NCI-H2107 (cell line): ENCODE data around the gene DTNB.
"Not testable (repeated sequence)": the region's sequence is repeated elsewhere in the genome, so short reads cannot be mapped to it uniquely, and the experiment has no call there.

Experiments used
- DNase-seq: peaks from one replicate; lab custom pipeline; 2025; lab: John Stamatoyannopoulos, UW

DTNB gene

DNA sequence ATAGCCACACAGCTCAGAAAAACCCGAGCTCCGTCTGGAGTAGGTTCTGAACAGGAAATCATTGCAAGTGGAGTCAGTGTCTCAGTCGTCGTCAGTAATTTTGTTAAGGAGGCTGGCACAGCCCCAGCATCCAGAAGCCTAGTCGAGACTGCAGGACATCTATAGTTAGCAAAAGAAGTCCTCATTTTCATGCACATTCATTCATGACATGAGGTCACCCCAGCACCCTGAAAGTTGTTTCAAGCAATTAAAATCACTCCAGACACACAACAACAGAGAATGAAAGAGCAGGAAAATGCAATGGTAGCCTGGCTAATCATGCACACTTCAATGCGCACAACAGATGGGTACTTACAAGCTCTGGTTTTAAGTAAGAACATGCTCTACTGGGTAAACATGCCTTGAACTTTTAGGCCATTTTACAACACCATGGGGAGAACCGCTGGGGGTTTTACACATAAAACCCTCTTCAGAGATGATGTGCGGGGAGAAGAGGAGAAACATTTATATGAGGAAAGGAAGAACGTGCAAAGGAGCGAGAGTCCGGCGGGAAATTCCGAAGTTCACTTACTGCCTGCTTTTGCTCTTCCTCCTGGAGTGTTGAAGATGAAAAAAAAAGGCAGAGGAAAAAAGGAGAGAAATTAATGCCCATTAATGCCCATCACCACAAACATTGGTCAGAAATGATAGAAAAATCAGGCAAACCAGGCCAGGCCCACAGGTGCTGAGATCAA is 254.3 kb downstream of the DTNB start:
- DNase-seq: no peak

DNA sequence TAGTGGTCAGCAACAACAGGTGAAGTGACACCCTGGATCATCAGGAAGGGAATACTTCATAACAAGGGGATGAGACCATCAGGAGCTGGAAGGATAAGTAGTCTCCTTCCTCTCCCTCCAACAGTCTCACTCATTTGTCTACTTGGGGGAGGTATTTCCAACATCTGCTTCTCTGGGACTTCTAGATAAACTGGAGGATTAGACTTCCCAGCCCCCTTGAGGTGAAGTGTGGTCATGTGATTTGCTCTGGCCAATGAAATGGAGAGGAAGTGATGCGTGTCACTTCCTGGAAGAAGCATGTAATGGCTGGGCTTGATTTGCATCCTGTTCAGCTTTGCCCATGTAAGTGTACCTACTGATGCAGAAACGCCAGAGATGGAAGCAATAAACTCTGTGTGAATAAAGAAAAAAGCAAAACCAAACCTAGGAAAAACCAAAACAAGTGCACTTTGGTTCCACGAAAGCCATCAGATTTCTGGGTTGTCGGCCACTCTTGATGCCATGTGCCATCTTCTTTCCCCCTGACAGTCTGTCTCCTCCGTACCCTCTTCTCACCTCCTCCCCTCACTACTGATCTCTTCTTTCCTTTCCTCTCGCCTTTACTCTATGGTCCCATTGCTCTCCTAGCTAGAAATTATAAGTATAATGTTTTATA is 255.5 kb downstream of the DTNB start:
- no peak for DNase-seq

DNA sequence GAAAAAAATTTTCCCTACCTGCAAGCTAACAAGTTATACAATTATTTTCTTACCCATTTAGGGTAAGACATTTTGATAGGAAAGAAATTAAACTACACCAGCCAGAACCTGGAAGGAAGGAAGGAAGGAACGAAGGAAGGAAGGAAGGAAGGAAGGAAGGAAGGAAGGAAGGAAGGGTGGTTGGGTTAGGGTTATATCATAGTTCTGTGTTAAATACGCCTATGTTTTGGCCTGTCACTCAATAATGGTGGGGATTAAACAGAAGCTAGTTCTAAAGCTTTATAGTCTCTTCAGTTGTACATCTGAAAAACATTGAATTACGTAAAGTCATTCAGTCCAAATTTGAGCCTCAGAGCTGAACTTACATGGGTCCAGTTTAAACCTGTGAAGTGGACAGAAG is 256.7 kb downstream of the DTNB start:
- no peak for DNase-seq

DNA sequence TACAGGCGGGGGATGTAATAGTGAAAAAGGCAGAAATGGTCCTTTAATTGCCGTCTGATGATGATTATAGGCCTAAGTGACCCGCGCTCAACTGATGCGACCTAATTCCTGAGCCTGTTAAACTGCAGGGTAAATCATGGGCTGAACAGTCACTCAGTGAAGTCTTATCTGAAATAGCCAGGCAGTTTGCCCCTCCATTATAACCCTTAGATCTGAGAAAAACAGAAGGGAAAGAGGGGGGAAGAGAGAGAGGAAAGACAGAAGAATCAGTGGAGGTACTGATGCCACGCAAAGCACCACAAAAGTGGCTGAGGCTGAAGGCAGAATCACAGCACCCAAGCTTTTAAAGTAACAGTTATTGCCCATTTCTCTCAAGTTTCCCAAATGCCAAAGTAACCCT is 258.6 kb downstream of the DTNB start:
- DNase-seq: no peak

DNA sequence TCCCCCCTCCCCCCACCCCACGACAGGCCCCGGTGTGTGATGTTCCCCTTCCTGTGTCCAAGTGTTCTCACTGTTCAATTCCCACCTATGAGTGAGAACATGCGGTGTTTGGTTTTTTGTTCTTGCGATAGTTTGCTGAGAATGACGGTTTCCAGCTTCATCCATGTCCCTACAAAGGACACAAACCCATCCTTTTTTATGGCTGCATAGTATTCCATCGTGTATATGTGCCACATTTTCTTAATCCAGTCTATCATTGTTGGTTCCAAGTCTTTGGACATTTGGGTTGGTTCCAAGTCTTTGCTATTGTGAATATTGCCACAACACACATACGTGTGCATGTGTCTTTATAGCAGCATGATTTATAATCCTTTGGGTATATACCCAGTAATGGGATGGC is 260.0 kb downstream of the DTNB start:
- DNase-seq: not testable (repeated sequence)

DNA sequence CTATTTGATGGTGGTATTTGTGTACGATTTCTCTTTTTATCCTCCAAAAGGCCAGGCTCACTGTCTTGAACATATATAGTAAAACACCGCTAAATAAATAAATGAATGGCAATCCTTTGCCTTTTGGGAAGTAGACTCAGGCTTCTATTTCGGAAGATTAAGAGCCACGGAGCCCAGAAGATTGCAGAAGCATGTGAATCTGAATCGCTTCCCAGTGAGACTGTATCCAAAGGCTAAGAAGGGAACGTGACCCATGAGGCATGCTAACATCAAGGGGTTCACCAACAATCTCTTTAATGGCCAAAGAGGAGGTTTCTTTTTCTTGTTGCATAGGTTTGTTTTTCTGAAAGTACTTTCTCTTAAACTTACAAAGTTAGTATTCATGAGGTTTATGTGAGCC is 261.6 kb downstream of the DTNB start:
- DNase-seq: no peak

DNA sequence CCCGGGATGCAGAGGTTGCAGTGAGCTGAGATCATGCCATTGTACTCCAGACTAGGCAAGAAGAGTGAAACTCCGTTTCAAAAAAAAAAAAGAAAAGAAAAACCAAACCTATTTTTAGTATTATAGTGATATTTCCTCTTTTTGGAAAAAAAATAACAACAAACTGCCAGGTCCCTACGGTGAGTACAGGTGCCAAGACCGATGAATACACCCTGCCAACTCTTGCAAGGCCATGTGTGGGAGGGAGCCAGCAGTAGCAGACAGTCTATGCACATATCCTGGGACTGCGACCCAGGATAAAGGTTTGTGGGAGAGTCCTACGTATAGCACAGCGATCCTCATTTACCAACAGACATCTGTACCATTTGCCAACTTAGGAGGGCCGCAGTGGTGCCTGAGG is 262.1 kb downstream of the DTNB start:
- no peak for DNase-seq

DNA sequence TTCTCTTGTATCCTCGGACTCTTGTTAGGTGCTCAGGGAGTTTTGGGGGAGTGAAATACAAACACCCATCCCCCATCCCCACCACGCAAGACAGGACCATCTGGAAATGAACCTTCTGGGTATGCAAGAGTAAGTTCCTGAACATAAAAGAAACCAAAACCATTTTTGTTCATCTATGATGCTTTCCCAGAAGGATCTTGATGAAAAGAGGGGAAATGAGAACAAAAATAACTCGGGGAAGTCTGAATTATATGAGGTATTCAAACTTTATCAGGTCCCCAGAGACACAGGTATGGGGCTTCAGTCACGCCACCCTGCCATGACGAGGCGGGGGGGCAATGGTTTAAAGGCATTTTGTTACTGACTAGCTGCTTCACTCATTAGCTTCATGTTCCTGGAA is 263.0 kb downstream of the DTNB start:
- DNase-seq: no peak

DNA sequence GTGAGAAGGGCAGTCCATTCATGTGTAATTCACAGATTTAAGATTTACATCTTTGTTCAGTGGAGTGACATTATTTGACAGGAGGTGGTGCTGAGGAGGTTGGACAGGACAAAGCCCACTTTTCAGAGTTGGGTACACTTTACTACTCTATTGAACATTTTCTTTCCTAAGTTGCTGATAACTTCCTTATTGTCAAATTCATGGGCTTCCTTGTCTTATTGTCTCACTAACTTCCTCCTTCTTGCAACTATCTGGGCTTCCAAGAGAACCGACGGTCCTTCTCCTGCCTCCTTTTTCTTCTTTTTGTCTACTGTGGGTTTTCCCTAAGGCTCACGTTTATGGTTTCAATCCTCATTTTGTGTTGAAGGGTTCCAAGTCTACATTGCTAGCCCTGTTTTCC is 263.9 kb downstream of the DTNB start:
- DNase-seq: no peak

DNA sequence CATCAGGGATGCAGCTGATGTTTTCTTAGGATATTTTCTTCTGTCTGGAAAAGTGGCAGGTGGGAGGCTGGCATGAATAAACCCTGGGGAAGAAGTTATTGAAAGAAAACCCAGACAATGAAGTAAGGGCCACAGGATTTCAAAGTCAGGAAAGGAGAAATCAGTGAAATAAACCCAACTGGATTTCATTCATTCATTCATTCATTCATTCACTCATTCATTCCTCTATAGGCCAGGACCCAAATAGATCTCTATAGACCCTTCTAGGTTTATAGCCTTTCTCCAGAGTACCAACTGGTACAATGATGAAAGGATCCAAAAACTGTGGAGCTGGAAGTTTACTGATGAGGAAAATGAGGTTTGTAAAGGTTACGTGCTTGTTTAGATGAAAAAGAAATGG is 264.3 kb downstream of the DTNB start:
- DNase-seq: no peak

DNA sequence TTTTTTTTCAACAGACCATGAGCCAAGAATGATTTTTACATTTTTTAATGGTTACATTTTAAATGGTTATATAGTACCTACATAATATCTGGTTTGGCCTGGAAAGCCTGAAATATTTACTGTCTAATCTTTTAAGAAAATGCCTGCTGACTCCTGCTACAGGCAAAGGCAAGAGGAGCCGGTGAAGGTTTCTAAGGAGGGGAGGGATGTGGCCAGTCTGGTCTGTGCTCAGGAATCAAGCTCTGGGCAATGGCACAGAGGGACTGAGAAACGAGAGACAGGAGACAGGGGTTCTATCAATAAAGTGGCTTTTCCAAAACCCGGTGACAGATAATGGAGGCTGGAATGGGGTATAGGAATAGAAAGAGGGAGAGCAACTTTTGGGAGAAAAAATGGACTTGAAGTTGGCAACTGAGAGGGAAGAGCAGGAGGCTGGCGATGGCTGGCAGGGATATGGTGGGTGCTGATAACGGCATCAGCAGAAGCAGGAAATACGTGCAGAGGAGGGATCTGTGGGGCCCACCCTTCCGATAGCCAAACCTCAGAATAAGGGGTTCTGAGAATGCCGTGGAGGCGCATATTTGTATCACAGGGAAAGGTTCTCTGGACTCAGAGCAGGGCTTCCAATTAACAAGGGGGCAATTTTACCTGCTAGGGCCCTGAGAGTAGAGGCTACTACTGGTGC is 267.6 kb downstream of the DTNB start:
- DNase-seq: no peak

DNA sequence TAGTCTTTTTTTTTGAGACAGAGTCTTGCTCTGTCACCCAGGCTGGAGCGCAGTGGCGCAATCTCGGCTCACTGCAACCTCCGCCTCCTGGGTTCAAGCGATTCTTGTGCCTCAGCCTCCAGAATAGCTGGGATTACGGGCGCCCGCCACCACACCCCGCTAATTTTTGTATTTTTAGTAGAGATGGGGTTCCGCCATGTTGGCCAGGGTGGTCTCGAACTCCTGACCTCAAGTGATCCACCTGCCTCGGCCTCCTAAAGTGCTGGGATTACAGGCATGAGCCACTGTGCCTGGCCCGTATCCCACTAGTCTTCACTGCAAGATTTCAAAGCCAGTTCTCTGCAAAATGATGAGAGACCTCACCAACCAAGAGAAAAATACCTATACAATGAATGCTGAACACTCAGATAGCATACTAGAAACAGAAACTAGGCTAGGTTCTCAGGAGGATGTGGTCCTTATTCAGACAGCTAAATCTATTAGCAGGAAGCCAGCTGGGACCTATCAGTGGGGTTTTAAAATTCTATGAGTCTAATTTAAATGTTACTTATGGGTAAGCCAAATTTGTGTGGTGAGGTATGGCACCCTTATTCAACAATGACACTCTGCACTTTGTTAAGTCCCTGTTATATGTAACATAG is 270.1 kb downstream of the DTNB start:
- DNase-seq: not testable (repeated sequence)

DNA sequence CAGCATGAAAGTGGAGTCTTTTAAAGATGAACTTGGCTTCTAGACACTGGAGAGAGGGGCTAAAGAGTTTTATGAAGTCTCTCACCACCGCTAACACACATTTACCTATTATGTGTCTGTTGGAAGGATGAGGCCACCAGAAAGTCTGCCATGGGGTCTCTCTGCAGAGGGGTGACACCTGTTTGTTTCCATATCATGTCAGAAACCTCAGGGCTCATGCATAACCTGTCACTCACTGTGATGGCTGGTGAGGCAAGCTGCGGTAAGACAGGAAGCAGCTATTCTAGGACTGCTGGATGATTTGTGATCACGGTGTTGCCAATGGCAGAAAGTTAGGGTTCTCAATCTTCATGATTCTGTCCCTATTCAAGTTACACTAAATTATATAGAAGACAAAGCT is 270.9 kb downstream of the DTNB start:
- DNase-seq: no peak

DNA sequence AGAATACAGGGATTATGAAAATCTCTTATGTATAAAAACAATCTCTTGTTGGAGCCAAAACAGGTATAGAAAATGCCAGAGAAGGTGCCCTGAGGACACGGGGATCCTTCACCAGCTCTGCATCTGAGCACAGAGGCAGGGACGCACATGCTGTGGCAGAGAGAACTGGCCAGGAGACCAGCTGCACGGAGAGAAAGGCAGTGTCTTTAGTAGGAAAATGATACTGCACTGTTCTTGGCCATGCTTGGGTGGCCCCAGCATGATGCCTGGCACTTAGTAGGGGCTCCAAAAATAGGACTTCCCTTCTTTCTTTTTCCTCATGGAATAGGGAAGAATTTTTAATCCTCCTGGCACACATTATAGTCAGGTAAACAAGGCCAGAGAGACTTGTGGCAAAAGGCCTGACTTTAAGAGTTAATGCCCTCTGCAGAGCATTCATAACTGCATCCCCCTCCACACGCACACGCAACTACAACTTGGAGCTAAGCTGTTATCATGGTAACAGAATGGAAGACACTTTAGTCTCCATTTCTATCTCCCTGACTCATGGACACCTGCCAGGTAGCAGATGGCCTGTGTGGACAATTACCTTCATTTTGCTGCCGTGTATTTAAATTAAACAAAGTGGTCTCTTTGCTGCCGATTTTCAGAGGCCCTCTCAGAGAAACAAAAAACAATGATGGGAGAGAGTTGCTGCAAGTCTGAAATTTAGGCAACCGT is 271.9 kb downstream of the DTNB start:
- no peak for DNase-seq

DNA sequence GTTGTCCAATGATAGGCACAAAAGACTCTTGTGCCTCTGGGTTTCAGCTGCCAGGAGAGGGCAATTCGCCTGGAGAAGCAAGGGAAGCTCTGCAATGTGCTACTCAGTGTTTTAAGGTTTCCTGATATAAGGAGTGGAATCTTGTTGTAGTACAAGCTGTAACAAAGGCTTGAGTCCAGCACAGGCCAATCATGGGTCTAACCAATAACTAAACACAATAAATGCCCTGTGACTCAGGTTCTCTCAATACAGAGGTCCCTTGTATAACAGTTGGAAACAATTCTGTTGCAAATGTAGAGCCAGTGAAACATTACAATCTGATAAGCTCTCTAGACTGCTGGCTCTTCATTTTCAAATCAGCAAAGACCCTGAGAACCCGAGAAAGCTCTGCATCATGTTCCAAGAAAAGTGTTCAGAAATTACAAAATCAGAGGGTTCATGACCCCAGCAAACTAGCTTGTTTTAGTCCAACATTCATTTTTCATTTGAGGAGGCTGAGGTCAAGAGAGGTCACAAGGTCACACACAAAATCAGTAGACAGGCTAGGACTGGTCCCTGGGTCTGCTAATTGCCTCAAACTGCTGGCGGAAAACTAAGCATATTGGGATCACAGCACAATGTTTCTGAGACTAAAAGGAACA is 272.7 kb downstream of the DTNB start:
- no peak for DNase-seq

DNA sequence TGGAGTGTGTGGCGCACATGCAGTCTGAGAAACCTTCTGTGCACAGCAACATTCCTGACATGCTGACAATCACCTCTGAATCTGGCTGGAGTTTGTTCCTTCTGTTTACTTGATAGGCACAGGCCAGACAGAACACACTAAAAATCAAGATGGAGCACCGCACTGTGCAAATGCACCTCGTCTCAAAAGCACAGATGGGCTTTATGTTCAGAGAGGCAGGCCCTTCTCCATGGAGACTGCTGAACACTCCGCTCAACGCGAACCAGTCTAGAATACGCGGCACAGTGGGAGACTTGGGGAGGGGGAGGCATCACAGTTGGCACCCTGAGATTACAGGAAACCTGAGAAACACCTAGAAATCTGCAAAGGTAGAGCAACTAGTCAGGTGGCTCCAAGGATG is 273.2 kb downstream of the DTNB start:
- no peak for DNase-seq

DNA sequence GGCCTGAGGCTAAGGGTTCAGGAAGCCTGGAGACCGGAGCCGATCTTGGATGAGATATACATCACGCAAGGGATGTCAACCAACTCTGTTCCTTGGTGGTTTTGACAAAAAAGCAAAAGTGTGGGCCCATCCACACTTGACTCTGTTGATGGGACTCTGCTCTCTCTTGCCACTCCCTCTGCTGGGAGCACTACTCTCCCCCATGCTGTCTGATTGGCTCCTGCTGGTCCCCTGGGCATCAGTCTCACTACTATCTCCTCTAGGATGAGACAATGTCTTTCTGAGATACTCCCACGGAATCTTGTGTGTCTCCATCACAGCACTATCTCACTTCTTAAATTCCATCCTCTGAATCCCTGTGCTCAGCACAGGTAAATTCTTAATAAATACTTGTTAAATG is 274.8 kb downstream of the DTNB start:
- no peak for DNase-seq

DNA sequence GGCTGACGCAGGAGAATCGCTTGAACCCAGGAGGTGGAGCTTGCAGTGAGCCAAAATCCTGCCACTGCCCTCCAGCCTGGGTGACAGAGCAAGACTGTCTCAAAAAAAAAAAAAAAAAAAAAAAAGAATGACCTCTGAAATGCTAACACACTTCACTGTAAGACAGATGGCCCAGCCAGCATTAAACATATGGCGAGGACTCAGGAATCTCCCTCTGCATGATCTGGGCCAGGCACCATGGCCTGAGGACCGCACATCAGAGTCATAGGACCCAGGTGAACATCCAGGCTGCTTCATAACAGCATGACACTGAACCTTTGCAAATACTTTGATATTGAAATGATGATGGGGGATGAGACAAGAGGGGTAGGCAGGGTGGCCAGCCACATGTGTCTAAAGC is 275.6 kb downstream of the DTNB start:
- no peak for DNase-seq

DNA sequence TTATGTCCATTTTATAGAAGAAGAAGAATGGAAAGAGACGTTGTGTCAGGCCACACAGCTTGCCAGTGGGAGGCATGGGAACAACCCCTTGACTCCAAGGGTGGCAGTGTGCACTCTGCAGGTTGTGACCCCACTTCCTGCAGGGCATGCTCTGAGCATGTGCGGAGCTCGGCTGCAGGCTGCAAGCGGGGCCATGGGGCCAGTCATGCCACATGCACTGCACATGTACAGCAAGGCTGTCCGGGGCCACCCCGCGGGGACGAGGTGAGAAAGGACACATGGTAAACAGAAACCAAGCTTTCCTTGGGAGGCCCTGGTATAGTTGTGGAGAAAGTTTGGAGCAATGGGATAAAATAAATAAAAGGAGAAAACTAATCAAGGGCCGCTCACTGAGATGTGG is 284.2 kb downstream of the DTNB start:
- DNase-seq: no peak

DNA sequence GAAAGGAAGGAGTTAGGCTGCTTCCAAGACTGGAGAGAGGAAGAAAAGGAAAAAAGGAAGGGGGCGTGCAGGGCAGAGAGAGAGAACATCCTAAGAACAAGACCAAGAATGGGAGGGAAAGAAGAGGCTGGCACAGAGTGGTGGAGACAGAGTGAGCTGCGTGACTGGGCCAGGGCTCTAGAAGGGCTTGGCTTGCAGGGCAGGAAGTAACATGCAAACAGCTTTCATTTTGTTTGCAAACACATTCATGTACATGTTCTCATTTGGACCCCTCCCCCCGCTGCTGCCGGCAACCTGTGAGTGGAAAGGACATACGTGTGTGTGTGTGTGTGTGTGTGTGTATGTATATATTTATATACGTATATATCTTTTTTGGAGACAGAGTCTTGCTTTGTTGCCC is 284.9 kb downstream of the DTNB start:
- DNase-seq: no peak

DNA sequence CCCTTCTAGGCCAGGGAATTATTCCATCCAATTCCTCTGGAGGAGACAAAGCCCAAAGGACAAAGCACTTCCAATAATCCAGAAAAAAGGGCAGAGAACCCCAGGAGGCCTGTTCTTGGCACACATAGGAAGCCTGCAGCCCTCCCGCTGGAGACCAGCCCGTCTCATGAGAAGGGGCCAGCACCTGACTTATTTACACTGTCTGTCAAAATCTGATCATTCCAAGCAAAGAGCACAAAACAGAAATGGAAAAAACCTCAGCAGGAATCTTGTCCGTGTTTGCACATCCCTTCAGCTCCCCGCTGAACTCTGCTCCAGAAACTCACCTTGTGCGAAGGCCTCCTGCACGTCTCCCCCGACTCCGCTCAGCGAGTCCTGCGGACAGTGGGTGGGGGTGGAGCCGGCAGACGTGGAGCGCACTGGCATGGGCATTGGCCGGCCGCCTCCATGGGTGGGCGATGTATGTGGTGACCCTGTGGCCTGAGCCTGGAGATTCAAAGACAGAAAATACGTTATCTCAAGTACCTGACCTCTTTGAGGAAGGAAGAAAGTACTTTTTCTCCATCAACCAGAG is 285.4 kb downstream of the DTNB start:
- DNase-seq: no peak
